Activated CD8-positive, alpha-beta memory T cell treated with anti-CD3 and anti-CD28 coated beads, Interleukin-2, amount 10 ng/mL, durations not matched to agents 7 days and 5 days (primary cell): ENCODE results near the gene PDGFD. TPM values are rescaled to one million over a fixed set of nuclear protein-coding genes. Genes with fewer than 3 reads are reported as not detected.
A peak's percentile ranks its signal among the peaks of the same experiment; 100 is the strongest.

Experiments used
- ATAC-seq: fragments of 150-1000 bp; cut with Tn5 transposase; one replicate; pipeline ENCODE4 v1.10.0; 2021; ENCODE audit warnings: moderate library complexity
- CTCF ChIA-PET: fragments of 350-600 bp; sonication (Branson Sonifier 250); formaldehyde crosslinking; loops from one replicate; lab custom pipeline; 2021; ENCODE audit warnings: antibody characterized with exemption; lab: Charles Lee
- DNase-seq: peaks from one replicate; pipeline ENCODE4 v3.0.0-alpha.2; 2020
- H3K27ac Mint-ChIP-seq: one replicate; pipeline ENCODE4 v1.8.0; 2021; ENCODE audit warnings: mild to moderate bottlenecking, mixed read lengths
- H3K27me3 Mint-ChIP-seq: one replicate; pipeline ENCODE4 v1.8.0; 2021; ENCODE audit warnings: mixed read lengths
- H3K36me3 Mint-ChIP-seq: one replicate; pipeline ENCODE4 v1.8.0; 2021; ENCODE audit warnings: mild to moderate bottlenecking, mixed read lengths
- H3K4me1 Mint-ChIP-seq: one replicate; pipeline ENCODE4 v1.8.0; 2021; ENCODE audit warnings: mixed read lengths
- H3K4me3 Mint-ChIP-seq: one replicate; pipeline ENCODE4 v1.8.0; 2021; ENCODE audit warnings: mild to moderate bottlenecking, moderate library complexity, mixed read lengths
- H3K9me3 Mint-ChIP-seq: one replicate; pipeline ENCODE4 v1.8.0; 2022; ENCODE audit warnings: low read depth, mixed read lengths
- total RNA-seq, 2 experiments: library from RNA; stranded (reverse); gene quantifications; one replicate each; pipeline ENCODE4 v1.2.3, GENCODE V29; 2021

The PDGFD gene
- under 1 TPM; 0.12 to 0.15 TPM for total RNA-seq

GRCh38 chr11:104164028-104164520, at the start of gene PDGFD:
Gene PDGFD, minus strand, starts transcription at chr11:104164147.
- H3K27ac Mint-ChIP-seq, result no peak within 1 kb of the TSS
- H3K4me3 Mint-ChIP-seq, result peak within 1 kb of the TSS; percentile 70
- CTCF ChIA-PET, result interaction anchor here (0.7 kb wide), 1 partner anchor 482 kb away, joined by 3 read pairs; no protein-coding TSS in a partner anchor

GRCh38 chr11:104206936-104207335, 43.0 kb upstream of the PDGFD start:
- H3K4me1 Mint-ChIP-seq, result no peaks in the 10 kb centered on the region
- DNase-seq (no peak), ATAC-seq (no peak)
- no peaks in the 10 kb centered on the region for H3K9me3 Mint-ChIP-seq
- no peaks in the 10 kb centered on the region for H3K27me3 Mint-ChIP-seq
- H3K4me3 Mint-ChIP-seq, result no peak overlapping the region
- CTCF ChIA-PET, result no interaction called here
- H3K27ac Mint-ChIP-seq, result no peak overlapping the region
- H3K36me3 Mint-ChIP-seq, result no peaks in the 10 kb centered on the region

More at GRCh38 chr11:104164028-104164520, at the start of gene PDGFD:
- ATAC-seq (peak; percentile 87), DNase-seq (peak; percentile 56)
- H3K9me3 Mint-ChIP-seq, result no peaks in the 10 kb centered on the region
- H3K27me3 Mint-ChIP-seq, result peaks cover 32% of the 10 kb centered on the region
- peaks cover 2% of the 10 kb centered on the region for H3K36me3 Mint-ChIP-seq
- peaks cover 10% of the 10 kb centered on the region for H3K4me1 Mint-ChIP-seq

- DNase-seq, result no peak
- Mint-ChIP-seq H3K4me1 (no peaks in the 10 kb centered on the region), H3K27me3 (no peaks in the 10 kb centered on the region), H3K9me3 (no peaks in the 10 kb centered on the region), H3K4me3 (no peak overlapping the region), H3K36me3 (no peaks in the 10 kb centered on the region), H3K27ac (no peak overlapping the region)
- CTCF ChIA-PET, result no interaction called here
- ATAC-seq, result no peak
Measured at GRCh38 chr11:104205838-104206237, 41.9 kb upstream of the PDGFD start.

- H3K36me3 Mint-ChIP-seq, result no peaks in the 10 kb centered on the region
- no peak overlapping the region for H3K27ac Mint-ChIP-seq
- no peaks in the 10 kb centered on the region for H3K9me3 Mint-ChIP-seq
Measured at GRCh38 chr11:104200688-104201087, 36.7 kb upstream of the PDGFD start.

GRCh38 chr11:104199053-104199452, 35.1 kb upstream of the PDGFD start:
- Mint-ChIP-seq H3K9me3 (no peaks in the 10 kb centered on the region), H3K27me3 (no peaks in the 10 kb centered on the region), H3K4me3 (no peak overlapping the region), H3K36me3 (no peaks in the 10 kb centered on the region), H3K4me1 (no peaks in the 10 kb centered on the region), H3K27ac (no peak overlapping the region)
- ATAC-seq, result no peak
- CTCF ChIA-PET, result no interaction called here
- DNase-seq, result no peak

More at GRCh38 chr11:104200688-104201087, 36.7 kb upstream of the PDGFD start:
- DNase-seq, result no peak
- no peak for ATAC-seq
- Mint-ChIP-seq H3K4me1 (no peaks in the 10 kb centered on the region), H3K4me3 (no peak overlapping the region), H3K27me3 (no peaks in the 10 kb centered on the region)
- CTCF ChIA-PET, result no interaction called here

- CTCF ChIA-PET, result interaction anchor here (1.9 kb wide), 1 partner anchor 10 kb away, joined by 6 read pairs; no protein-coding TSS in a partner anchor
- H3K36me3 Mint-ChIP-seq, result no peaks in the 10 kb centered on the region
- ATAC-seq (no peak), DNase-seq (no peak)
- H3K4me3 Mint-ChIP-seq, result no peak overlapping the region
- no peaks in the 10 kb centered on the region for H3K27me3 Mint-ChIP-seq
- H3K9me3 Mint-ChIP-seq, result no peaks in the 10 kb centered on the region
- H3K4me1 Mint-ChIP-seq, result no peaks in the 10 kb centered on the region
- no peak overlapping the region for H3K27ac Mint-ChIP-seq
Measured at GRCh38 chr11:104198576-104198975, 34.6 kb upstream of the PDGFD start.

- Mint-ChIP-seq H3K36me3 (no peaks in the 10 kb centered on the region), H3K4me3 (no peak overlapping the region), H3K27ac (no peak overlapping the region), H3K4me1 (no peaks in the 10 kb centered on the region), H3K9me3 (no peaks in the 10 kb centered on the region), H3K27me3 (no peaks in the 10 kb centered on the region)
- no peak for ATAC-seq
- no peak for DNase-seq
- CTCF ChIA-PET, result no interaction called here
Measured at GRCh38 chr11:104191124-104191523, 27.2 kb upstream of the PDGFD start.

GRCh38 chr11:104183593-104183992, 19.6 kb upstream of the PDGFD start:
- no peak for ATAC-seq
- H3K4me1 Mint-ChIP-seq, result no peaks in the 10 kb centered on the region
- CTCF ChIA-PET, result no interaction called here
- H3K9me3 Mint-ChIP-seq, result no peaks in the 10 kb centered on the region
- H3K36me3 Mint-ChIP-seq, result no peaks in the 10 kb centered on the region
- DNase-seq, result no peak
- no peaks in the 10 kb centered on the region for H3K27me3 Mint-ChIP-seq
- no peak overlapping the region for H3K27ac Mint-ChIP-seq
- H3K4me3 Mint-ChIP-seq, result no peak overlapping the region

- DNase-seq, result no peak
- Mint-ChIP-seq H3K4me3 (no peak overlapping the region), H3K9me3 (no peaks in the 10 kb centered on the region), H3K27ac (no peak overlapping the region), H3K4me1 (no peaks in the 10 kb centered on the region), H3K36me3 (no peaks in the 10 kb centered on the region), H3K27me3 (no peaks in the 10 kb centered on the region)
- CTCF ChIA-PET, result no interaction called here
- ATAC-seq, result no peak
Measured at GRCh38 chr11:104175769-104176168, 11.8 kb upstream of the PDGFD start.

GRCh38 chr11:104169091-104169490, 5.1 kb upstream of the PDGFD start:
- Mint-ChIP-seq H3K9me3 (no peaks in the 10 kb centered on the region), H3K4me3 (no peak overlapping the region), H3K36me3 (no peaks in the 10 kb centered on the region), H3K27ac (no peak overlapping the region), H3K4me1 (peaks cover 2% of the 10 kb centered on the region), H3K27me3 (peaks cover 15% of the 10 kb centered on the region)
- no peak for ATAC-seq
- no peak for DNase-seq
- CTCF ChIA-PET, result no interaction called here

- Mint-ChIP-seq H3K36me3 (peaks cover 2% of the 10 kb centered on the region), H3K4me1 (peaks cover 10% of the 10 kb centered on the region), H3K9me3 (no peaks in the 10 kb centered on the region), H3K27ac (no peak overlapping the region), H3K4me3 (no peak overlapping the region), H3K27me3 (peaks cover 32% of the 10 kb centered on the region)
- no peak for ATAC-seq
- DNase-seq, result no peak
- CTCF ChIA-PET, result no interaction called here
Measured at GRCh38 chr11:104165014-104165413, 1.1 kb upstream of the PDGFD start.

GRCh38 chr11:104163100-104164027, 583 bp downstream of the PDGFD start:
- ATAC-seq (no peak), DNase-seq (no peak)
- H3K9me3 Mint-ChIP-seq, result no peaks in the 10 kb centered on the region
- CTCF ChIA-PET, result interaction anchor here (0.7 to 1.0 kb wide), 2 partner anchors 17 to 482 kb away, joined by 3 read pairs; no protein-coding TSS in a partner anchor
- no peak overlapping the region for H3K27ac Mint-ChIP-seq
- peaks cover 32% of the 10 kb centered on the region for H3K27me3 Mint-ChIP-seq
- H3K4me1 Mint-ChIP-seq, result peaks cover 10% of the 10 kb centered on the region
- peaks cover 2% of the 10 kb centered on the region for H3K36me3 Mint-ChIP-seq
- peak overlapping the region; percentile 70 for H3K4me3 Mint-ChIP-seq

- ATAC-seq (no peak), DNase-seq (no peak)
- H3K36me3 Mint-ChIP-seq, result peaks cover 2% of the 10 kb centered on the region
- CTCF ChIA-PET, result no interaction called here
- H3K9me3 Mint-ChIP-seq, result no peaks in the 10 kb centered on the region
- H3K4me3 Mint-ChIP-seq, result no peak overlapping the region
- H3K4me1 Mint-ChIP-seq, result peaks cover 10% of the 10 kb centered on the region
- no peak overlapping the region for H3K27ac Mint-ChIP-seq
- H3K27me3 Mint-ChIP-seq, result peaks cover 32% of the 10 kb centered on the region
Measured at GRCh38 chr11:104161751-104162450, 2.0 kb downstream of the PDGFD start.
